SK-N-SH (cell line): ENCODE results near the gene NCS1.

ENCODE experiments used
- CHD2 ChIP-seq: fragments of 150-350 bp; IDR thresholded peaks from 2 replicates; pipeline ENCODE4 v1.6.1; 2018; ENCODE audit warnings: low read length; ENCODE audit not compliant: partially characterized antibody
- EP300 ChIP-seq, 2 experiments: IDR thresholded peaks; 2 replicates each; pipeline versions ENCODE4 v1.4.0 to v1.6.1; 2012; ENCODE audit warnings: borderline replicate concordance in 1 of 2, low read depth in 1 of 2, low read length in 1 of 2
- EZH2phosphoT487 ChIP-seq: fragments of 200-600 bp; sonication (generic); IDR thresholded peaks from 2 replicates; pipeline ENCODE4 v1.6.1; 2017; ENCODE audit warnings: low read depth, mixed run types, mild to moderate bottlenecking, antibody characterized with exemption, moderate library complexity, borderline replicate concordance
- GABPA ChIP-seq: IDR thresholded peaks from 2 replicates; pipeline ENCODE4 v1.4.0; 2012; ENCODE audit warnings: low read depth, mild to moderate bottlenecking
- GATA2 ChIP-seq: sonication (generic); formaldehyde crosslinking; IDR thresholded peaks from 2 replicates; pipeline ENCODE4 v1.5.0; 2020; ENCODE audit warnings: mild to moderate bottlenecking, missing genetic modification reagents
- JUND ChIP-seq: IDR thresholded peaks from 2 replicates; pipeline ENCODE4 v1.4.0; 2012
- NFIC ChIP-seq: IDR thresholded peaks from 2 replicates; pipeline ENCODE4 v1.4.0; 2012; ENCODE audit warnings: borderline replicate concordance
- POLR2AphosphoS5 ChIP-seq: IDR thresholded peaks from 2 replicates; pipeline ENCODE4 v1.6.1; 2012; ENCODE audit warnings: low read depth, low read length
- RCOR1 ChIP-seq: fragments of 150-350 bp; IDR thresholded peaks from 2 replicates; pipeline ENCODE4 v1.6.1; 2017; ENCODE audit warnings: antibody characterized with exemption, low read length
- RFX5 ChIP-seq: IDR thresholded peaks from 2 replicates; pipeline ENCODE4 v1.6.1; 2012; ENCODE audit warnings: mild to moderate bottlenecking, improper control_type of control experiment, low read length
- TF ChIP-seq, protein P1 (sequence below): fragments of 200-600 bp; sonication (generic); IDR thresholded peaks from 2 replicates; pipeline ENCODE4 v1.6.1; 2017; ENCODE audit warnings: antibody characterized with exemption, mild to moderate bottlenecking, moderate library complexity
- TF ChIP-seq, protein P2 (sequence below): IDR thresholded peaks from 2 replicates; pipeline ENCODE4 v1.6.1; 2012; ENCODE audit warnings: mild to moderate bottlenecking, low read depth, low read length, moderate library complexity
- TF ChIP-seq, protein P3 (sequence below): IDR thresholded peaks from 2 replicates; pipeline ENCODE4 v1.4.0; 2012; ENCODE audit warnings: low read depth

DNA sequence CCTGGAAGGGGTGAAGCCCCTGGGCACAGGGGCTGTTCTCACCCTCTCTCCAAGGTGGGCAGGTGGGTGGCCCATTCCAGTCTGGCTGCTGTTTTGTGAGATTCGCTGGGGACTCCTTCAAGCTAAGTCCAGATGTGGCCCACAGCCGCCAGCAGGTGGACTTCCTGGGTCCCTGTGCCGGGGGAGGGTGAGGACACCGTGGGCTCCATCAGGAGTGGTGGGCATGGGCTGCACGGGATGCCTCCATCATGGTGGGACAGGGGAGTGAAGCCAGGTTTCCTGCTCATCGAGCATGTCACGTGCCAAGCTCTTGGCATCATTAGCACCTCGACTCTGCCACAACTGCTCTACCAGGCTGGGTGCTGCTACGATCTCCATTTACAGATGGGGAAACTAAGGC is 1.8 kb downstream of the NCS1 start:
- TF ChIP-seq GABPA (no peak), GATA2 (no peak), NFIC (no peak), EZH2phosphoT487 (no peak), EP300 (IDR thresholded peaks at IDR 0.05; ENCODE audit: borderline replicate concordance in 1 of 2, low read depth in 1 of 2, low read length in 1 of 2) (no peak), CHD2 (no peak), RFX5 (no peak), JUND (no peak), RCOR1 (no peak), POLR2AphosphoS5 (no peak)
- TF ChIP-seq, protein P1, sequence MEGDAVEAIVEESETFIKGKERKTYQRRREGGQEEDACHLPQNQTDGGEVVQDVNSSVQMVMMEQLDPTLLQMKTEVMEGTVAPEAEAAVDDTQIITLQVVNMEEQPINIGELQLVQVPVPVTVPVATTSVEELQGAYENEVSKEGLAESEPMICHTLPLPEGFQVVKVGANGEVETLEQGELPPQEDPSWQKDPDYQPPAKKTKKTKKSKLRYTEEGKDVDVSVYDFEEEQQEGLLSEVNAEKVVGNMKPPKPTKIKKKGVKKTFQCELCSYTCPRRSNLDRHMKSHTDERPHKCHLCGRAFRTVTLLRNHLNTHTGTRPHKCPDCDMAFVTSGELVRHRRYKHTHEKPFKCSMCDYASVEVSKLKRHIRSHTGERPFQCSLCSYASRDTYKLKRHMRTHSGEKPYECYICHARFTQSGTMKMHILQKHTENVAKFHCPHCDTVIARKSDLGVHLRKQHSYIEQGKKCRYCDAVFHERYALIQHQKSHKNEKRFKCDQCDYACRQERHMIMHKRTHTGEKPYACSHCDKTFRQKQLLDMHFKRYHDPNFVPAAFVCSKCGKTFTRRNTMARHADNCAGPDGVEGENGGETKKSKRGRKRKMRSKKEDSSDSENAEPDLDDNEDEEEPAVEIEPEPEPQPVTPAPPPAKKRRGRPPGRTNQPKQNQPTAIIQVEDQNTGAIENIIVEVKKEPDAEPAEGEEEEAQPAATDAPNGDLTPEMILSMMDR, result no peak
- TF ChIP-seq, protein P2, sequence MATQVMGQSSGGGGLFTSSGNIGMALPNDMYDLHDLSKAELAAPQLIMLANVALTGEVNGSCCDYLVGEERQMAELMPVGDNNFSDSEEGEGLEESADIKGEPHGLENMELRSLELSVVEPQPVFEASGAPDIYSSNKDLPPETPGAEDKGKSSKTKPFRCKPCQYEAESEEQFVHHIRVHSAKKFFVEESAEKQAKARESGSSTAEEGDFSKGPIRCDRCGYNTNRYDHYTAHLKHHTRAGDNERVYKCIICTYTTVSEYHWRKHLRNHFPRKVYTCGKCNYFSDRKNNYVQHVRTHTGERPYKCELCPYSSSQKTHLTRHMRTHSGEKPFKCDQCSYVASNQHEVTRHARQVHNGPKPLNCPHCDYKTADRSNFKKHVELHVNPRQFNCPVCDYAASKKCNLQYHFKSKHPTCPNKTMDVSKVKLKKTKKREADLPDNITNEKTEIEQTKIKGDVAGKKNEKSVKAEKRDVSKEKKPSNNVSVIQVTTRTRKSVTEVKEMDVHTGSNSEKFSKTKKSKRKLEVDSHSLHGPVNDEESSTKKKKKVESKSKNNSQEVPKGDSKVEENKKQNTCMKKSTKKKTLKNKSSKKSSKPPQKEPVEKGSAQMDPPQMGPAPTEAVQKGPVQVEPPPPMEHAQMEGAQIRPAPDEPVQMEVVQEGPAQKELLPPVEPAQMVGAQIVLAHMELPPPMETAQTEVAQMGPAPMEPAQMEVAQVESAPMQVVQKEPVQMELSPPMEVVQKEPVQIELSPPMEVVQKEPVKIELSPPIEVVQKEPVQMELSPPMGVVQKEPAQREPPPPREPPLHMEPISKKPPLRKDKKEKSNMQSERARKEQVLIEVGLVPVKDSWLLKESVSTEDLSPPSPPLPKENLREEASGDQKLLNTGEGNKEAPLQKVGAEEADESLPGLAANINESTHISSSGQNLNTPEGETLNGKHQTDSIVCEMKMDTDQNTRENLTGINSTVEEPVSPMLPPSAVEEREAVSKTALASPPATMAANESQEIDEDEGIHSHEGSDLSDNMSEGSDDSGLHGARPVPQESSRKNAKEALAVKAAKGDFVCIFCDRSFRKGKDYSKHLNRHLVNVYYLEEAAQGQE, result no peak
- TF ChIP-seq, protein P3, sequence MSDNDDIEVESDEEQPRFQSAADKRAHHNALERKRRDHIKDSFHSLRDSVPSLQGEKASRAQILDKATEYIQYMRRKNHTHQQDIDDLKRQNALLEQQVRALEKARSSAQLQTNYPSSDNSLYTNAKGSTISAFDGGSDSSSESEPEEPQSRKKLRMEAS, result no peak
